Skeletal muscle tissue (tissue), 4 donors: ENCODE data around the gene TSTD1. TPM values are rescaled to one million over a fixed set of nuclear protein-coding genes. Genes with fewer than 3 reads are reported as not detected.
A peak's percentile ranks its signal among the peaks of the same experiment; 100 is the strongest.

Experiments
- H3K27ac ChIP-seq: one replicate; pipeline ENCODE4 v1.7.0; 2013; ENCODE audit warnings: mild to moderate bottlenecking, low read depth, low read length, inconsistent platforms
- H3K27me3 ChIP-seq, 3 donors: one replicate each; pipeline ENCODE4 v1.7.0; 2013; ENCODE audit warnings: low read length in 3 of 3; ENCODE audit not compliant: control insufficient read depth in 3 of 3, insufficient read depth in 3 of 3
- H3K36me3 ChIP-seq, 3 donors: one replicate each; pipeline ENCODE4 v1.7.0; 2013; ENCODE audit warnings: low read length in 3 of 3; ENCODE audit not compliant: control insufficient read depth in 3 of 3, insufficient read depth in 3 of 3
- H3K4me1 ChIP-seq, 3 donors: one replicate each; pipeline ENCODE4 v1.7.0; 2013; ENCODE audit warnings: low read length in 3 of 3, mild to moderate bottlenecking in 3 of 3; ENCODE audit not compliant: control insufficient read depth in 3 of 3, insufficient read depth in 3 of 3
- H3K4me3 ChIP-seq, 3 donors: one replicate each; pipeline ENCODE4 v1.7.0; 2013; ENCODE audit warnings: low read length in 3 of 3
- H3K9ac ChIP-seq, 3 donors: one replicate each; pipeline ENCODE4 v1.7.0; 2013; ENCODE audit warnings: low read length in 3 of 3, mild to moderate bottlenecking in 3 of 3, moderate library complexity in 2 of 3, low read depth in 1 of 3
- H3K9me3 ChIP-seq, 3 donors: one replicate each; pipeline ENCODE4 v1.7.0; 2013; ENCODE audit warnings: low read length in 3 of 3; ENCODE audit not compliant: control insufficient read depth in 3 of 3
- total RNA-seq: library from RNA; depleted of rRNA; stranded (reverse); fragments of >200 nt; gene quantifications from one replicate; pipeline ENCODE4 v1.2.3, GENCODE V29; 2014
- donor health status: Osteomylitis.

The TSTD1 gene, protein sequence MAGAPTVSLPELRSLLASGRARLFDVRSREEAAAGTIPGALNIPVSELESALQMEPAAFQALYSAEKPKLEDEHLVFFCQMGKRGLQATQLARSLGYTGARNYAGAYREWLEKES
- total RNA-seq = 27.7 TPM

DNA sequence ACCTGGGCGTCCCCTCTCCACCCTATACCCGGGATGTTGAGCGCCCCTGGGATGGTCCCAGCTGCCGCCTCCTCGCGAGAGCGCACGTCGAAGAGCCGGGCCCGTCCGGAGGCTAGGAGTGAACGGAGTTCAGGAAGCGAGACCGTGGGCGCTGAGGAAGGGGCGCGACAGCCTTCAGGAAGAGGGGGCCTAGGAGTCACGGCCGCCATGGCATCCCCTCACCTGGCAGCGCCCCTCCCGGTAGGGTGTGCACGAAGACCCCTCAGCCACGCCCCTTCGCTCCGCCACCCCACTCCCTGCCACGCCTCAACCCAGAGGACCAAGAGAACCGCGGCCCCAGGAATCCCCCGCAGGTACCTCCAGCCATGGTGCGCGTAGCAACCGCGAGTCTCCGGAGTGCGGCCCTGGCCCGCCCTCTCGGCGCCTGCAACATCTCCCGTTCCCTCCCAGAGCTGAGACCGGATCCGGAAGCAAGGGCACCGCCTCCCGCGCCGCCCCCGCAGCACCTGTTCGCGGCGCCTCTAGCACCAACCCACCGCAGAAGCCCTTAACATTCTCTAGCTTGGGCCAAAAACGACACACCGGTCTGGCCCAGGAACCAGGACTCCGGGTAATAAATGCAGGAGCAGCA is at the start of gene TSTD1:
Gene TSTD1 (minus strand): TSS at position 442 of the 631 bp plus-strand sequence. CDS start 75 bp downstream, at position 367.
- Histone ChIP-seq H3K27ac (no peak within 1 kb of the TSS), H3K36me3 (peaks cover 35 to 38% (median 35%) of the 10 kb centered on the region in 3 donors), H3K4me3 (peak within 1 kb of the TSS; percentile 65 to 83 (median 73)), H3K4me1 (peaks cover 7 to 24% (median 13%) of the 10 kb centered on the region in 3 donors), H3K27me3 (no peaks in the 10 kb centered on the region), H3K9me3 (no peaks in the 10 kb centered on the region), H3K9ac (peak within 1 kb of the TSS; percentile 56 to 70 (median 65))

DNA sequence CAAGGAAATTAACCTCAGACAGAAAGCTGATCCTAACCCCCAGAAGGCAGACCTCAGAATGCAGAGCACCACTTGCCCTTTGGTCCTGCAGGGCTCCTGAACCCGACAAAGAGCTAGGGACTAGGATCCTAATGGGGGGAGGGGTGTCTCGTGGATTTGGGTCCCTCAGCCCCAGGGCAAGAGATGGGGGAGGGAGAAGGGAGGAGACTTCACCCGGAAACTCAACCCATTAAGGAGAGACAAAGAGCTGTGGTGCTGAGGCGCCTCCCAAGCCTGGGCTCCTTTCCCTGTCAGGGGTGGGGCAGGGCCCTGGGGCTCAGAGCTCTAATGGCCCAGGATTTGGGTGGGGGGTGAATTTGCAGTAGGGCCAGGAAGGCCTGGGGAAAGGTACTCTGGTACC is 47.7 kb upstream of the TSTD1 start:
- Histone ChIP-seq H3K27ac (no peak overlapping the region), H3K9ac (no peak overlapping the region), H3K27me3 (no peaks in the 10 kb centered on the region), H3K9me3 (no peaks in the 10 kb centered on the region), H3K4me3 (no peak overlapping the region), H3K4me1 (peaks cover 0 to 12% (median 4%) of the 10 kb centered on the region in 3 donors), H3K36me3 (no peaks in the 10 kb centered on the region)

DNA sequence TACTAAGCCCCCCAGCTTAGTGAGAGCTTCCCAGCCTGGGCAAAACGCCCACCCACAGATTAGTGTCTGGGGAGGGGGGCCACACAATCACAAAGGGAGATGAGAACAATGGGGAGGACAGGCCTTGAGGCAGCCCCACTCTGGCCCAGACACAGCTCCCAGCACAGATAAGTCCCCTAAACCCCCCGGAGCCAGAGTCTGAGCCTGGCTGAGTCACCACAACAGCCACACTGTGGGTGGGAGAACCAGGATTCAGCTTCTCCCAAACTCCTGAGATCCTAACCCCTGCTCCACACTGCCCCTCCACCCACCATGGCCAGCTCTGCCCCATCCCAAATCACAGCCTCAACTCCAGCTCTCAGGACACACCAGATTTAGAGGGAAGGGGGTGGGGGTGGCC is 46.4 kb upstream of the TSTD1 start:
- no peak overlapping the region for H3K9ac ChIP-seq
- H3K36me3 ChIP-seq = no peaks in the 10 kb centered on the region
- no peak overlapping the region for H3K27ac ChIP-seq
- H3K4me1 ChIP-seq = peaks cover 0 to 12% (median 4%) of the 10 kb centered on the region in 3 donors
- H3K9me3 ChIP-seq = no peaks in the 10 kb centered on the region
- H3K4me3 ChIP-seq = no peak overlapping the region
- H3K27me3 ChIP-seq = no peaks in the 10 kb centered on the region

DNA sequence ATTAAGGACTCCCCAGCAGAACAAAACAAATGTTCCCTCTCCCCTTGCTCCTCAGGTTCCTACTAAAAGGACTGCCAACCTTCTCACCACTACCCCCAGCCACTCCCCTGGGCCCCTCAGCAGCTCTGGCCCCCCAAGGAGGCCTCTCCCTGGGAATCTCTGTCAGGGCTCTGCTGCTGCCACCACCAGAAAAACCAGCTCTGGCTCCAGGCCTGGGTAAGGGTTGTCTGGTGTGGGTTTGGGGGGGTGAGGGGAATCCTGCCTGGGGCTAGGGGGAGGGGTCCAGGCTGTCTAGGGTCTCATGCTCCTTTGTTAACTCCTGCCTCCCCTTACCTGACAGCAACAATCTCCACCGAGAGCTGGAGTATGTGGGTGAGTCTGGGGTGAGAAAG is 45.8 kb upstream of the TSTD1 start:
- no peaks in the 10 kb centered on the region for H3K9me3 ChIP-seq
- peaks cover 0 to 12% (median 4%) of the 10 kb centered on the region in 3 donors for H3K4me1 ChIP-seq
- H3K27me3 ChIP-seq = peaks cover 0 to 3% (median 0%) of the 10 kb centered on the region in 3 donors
- no peak overlapping the region for H3K4me3 ChIP-seq
- no peaks in the 10 kb centered on the region for H3K36me3 ChIP-seq
- H3K27ac ChIP-seq = no peak overlapping the region
- H3K9ac ChIP-seq = no peak overlapping the region

DNA sequence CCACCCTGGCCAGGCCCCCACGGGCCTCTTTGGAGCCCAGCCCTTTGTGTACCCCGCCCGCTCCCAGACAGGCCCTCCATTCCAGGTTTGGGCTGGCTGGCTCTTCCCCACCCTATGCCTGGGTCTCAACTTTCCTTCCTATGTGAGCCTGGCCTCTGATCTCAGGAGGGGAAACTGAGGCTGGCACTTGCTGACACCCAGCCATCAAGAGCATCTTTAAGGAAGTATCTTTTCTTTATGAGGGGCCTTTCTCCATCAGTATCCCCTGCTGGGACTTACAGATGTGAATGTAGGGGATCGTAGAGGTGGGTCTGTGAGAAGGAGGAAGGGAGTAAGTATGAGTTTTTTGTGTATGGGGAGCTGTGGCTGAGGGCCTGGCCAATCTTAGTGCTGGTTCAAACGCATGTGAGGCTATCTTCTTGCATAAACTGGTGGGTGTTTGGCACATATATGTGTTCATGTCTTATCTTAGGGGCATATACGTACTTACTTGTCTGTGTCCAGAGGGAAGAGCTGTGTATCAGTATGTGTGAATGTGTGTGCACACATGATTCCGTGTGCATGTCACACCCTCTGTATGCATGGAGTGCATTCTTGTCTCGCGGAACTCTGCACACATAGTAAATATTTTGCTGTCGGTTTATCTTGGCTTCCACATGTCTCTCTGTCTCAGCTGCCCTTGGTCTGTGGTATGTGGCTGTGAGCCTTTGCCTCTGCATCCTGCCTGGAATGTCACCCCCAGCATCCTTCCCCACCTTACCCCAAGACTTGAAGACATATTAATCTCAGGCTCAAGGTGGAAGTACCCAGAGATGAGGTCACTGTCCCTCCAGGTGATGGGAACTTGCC is 45.2 kb upstream of the TSTD1 start:
- peaks cover 2 to 9% (median 3%) of the 10 kb centered on the region in 3 donors for H3K27me3 ChIP-seq
- peaks cover 0 to 11% (median 4%) of the 10 kb centered on the region in 3 donors for H3K4me1 ChIP-seq
- no peaks in the 10 kb centered on the region for H3K36me3 ChIP-seq
- H3K27ac ChIP-seq = no peak overlapping the region
- H3K4me3 ChIP-seq = no peak overlapping the region
- no peaks in the 10 kb centered on the region for H3K9me3 ChIP-seq
- no peak overlapping the region for H3K9ac ChIP-seq

DNA sequence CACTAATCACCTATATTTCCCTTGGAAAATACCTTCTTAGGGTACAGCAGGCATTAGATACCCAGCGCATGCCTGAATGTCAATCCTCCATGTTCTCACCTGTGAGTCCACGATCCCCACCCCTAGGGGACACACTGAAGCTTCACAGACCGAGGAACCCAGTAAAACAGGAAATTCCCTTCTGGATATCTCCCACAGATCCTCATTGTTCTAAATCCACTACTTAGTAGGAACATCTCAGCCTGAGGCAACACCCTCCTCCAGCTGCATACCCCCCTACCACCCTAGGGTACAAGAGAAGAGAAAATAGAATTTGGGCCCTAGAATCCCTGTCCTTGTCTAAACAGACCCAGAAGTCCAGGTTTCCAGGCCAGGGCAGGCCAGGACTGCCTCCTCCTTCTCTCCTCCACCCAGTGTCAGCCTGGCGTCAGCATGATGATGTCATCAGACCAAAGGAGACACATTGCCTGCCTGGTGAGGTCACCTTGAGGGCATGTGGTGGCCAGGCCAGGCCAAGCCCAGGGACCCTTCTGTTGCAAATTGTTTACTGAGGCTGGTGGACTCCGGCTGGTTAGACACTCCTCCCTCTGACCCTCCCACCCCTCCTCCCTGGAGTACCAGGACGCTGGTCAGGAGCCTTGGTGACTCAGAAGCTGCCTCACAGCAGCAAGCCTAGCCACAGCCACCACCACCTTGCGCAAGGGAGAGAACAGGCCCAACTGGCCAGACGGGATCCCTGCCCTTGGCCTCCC is 44.4 kb upstream of the TSTD1 start:
- Histone ChIP-seq H3K4me3 (no peak overlapping the region), H3K4me1 (peaks cover 0 to 8% (median 4%) of the 10 kb centered on the region in 3 donors), H3K27me3 (peaks cover 2 to 10% (median 3%) of the 10 kb centered on the region in 3 donors), H3K36me3 (no peaks in the 10 kb centered on the region), H3K27ac (peak overlapping the region; percentile 30), H3K9me3 (no peaks in the 10 kb centered on the region), H3K9ac (no peak overlapping the region)

DNA sequence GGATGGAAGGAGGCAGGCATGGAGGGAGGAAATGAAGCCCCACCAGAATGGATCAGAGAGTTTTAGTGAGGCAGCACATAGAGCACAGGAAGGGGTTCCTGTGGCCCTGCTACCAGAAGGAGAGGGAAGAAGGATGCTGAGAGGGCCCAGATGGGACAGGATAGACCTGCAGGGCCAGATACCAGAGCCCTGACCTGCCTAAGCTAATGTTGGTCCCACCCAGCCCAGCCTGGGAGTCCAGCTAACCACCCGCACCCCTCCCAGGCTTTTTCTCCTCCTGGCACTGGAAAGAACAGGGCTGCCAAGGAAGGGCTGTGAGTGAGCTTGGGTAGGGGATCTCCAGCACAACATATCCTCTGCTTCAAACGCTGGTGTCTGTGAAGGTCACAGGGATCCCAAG is 43.7 kb upstream of the TSTD1 start:
- no peak overlapping the region for H3K4me3 ChIP-seq
- no peaks in the 10 kb centered on the region for H3K9me3 ChIP-seq
- H3K27me3 ChIP-seq = peaks cover 2 to 10% (median 3%) of the 10 kb centered on the region in 3 donors
- no peak overlapping the region for H3K9ac ChIP-seq
- H3K36me3 ChIP-seq = no peaks in the 10 kb centered on the region
- H3K4me1 ChIP-seq = peaks cover 0 to 8% (median 4%) of the 10 kb centered on the region in 3 donors
- peak overlapping the region; percentile 30 for H3K27ac ChIP-seq

DNA sequence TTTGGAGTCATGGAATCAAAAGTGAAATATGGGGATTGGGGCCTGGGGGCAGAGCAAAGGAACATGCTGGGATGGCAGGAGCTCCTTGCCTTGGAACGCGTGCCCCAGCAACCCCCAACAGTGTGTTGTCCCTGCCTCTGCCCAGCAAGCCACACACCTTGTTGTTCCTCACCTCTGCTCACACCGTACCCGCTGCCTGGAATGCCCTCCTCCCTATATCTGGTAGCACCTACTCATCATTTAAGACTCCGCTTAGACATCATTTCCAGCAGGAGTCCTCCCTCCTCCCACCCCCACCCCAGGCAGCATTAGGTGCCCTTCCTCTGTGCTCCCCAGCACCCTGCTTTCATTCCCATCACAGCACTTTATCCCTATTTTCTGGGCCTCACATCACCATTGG is 42.8 kb upstream of the TSTD1 start:
- Histone ChIP-seq H3K27ac (no peak overlapping the region), H3K4me3 (no peak overlapping the region), H3K9ac (no peak overlapping the region)

DNA sequence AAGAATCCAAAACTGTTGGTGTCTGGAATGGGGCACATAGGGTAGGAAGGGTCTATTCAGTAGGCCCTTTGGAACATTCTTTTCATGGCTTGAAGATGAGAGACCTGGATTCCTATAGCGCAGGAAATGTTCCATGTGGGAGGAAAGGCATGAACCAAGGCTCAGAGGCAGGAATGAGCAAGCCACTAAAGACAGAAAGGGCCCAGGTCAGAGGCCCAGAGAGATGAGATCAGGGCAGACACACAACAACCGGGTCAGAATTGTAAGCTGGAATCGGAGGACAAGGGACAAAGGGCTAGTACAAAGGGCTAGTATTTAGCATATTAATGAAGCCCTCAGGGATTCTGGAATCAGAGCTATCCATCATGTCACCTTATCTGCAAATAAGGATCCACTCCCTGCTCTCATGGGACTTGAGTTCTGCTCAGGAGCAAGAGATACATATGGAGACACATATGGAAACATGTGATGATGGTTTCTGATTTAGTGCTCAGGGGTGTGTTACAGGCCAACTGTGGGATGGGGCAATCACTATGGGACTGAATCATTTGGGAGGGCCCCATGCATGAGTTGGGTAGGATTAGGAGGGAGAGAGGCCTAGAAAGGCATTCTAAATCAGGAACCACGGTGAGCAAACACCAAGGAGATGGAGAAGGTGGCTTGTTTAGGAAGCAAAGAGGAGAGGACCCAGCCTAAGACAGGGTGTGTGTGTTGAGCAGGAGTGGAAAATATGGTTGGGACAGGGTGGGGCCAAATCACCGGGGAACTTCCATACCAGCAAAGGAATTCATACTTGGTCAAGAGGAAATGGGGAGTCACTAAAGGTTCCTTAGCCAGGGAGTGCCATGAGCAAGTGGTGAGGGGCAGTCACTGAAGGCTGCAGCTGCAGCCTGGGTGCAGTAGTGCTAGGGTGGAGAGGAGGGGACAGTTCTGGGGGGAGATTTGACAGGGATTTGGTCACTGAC is 42.0 kb upstream of the TSTD1 start:
- peaks cover 2 to 10% (median 3%) of the 10 kb centered on the region in 3 donors for H3K27me3 ChIP-seq
- no peaks in the 10 kb centered on the region for H3K9me3 ChIP-seq
- H3K4me3 ChIP-seq = no peak overlapping the region
- H3K4me1 ChIP-seq = peaks cover 0 to 8% (median 4%) of the 10 kb centered on the region in 3 donors
- no peak overlapping the region for H3K9ac ChIP-seq
- H3K27ac ChIP-seq = no peak overlapping the region
- no peaks in the 10 kb centered on the region for H3K36me3 ChIP-seq

More for the DNA sequence above, 42.8 kb upstream of the TSTD1 start:
- H3K4me1 ChIP-seq = peaks cover 0 to 8% (median 4%) of the 10 kb centered on the region in 3 donors
- no peaks in the 10 kb centered on the region for H3K36me3 ChIP-seq
- peaks cover 2 to 10% (median 3%) of the 10 kb centered on the region in 3 donors for H3K27me3 ChIP-seq
- no peaks in the 10 kb centered on the region for H3K9me3 ChIP-seq
